Prostate gland (tissue), 2 donors: ENCODE measurements around the gene POC1B. TPM values are rescaled to one million over a fixed set of nuclear protein-coding genes. Genes with fewer than 3 reads are reported as not detected.

Source experiments
- DNase-seq: peaks from one replicate; pipeline ENCODE4 v3.0.0-alpha.2; 2019; ENCODE audit warnings: low spot score
- H3K27ac ChIP-seq, 2 donors: fragments of 200-600 bp; sonication (generic); 2 replicates each; pipeline ENCODE4 v1.5.1; 2017 to 2019
- H3K27me3 ChIP-seq: fragments of 200-600 bp; sonication (generic); replicated peaks from 2 replicates; pipeline ENCODE4 v1.5.1; 2019; ENCODE audit not compliant: insufficient read depth
- H3K36me3 ChIP-seq, 2 donors: fragments of 200-600 bp; sonication (generic); 1 replicate in 1 of 2; 2 replicates in 1 of 2; pipeline versions ENCODE4 v1.5.1 to v1.8.1; 2017 to 2019
- H3K4me1 ChIP-seq: fragments of 200-600 bp; sonication (generic); replicated peaks from 2 replicates; pipeline ENCODE4 v1.5.1; 2019
- H3K4me3 ChIP-seq, 2 donors: fragments of 200-600 bp; sonication (generic); 2 replicates each; pipeline ENCODE4 v1.5.1; 2017 to 2019
- H3K9me3 ChIP-seq: fragments of 200-600 bp; sonication (generic); 2 replicates; pipeline ENCODE4 v1.5.1; 2017
- POLR2A ChIP-seq: fragments of 450-650 bp; IDR thresholded peaks from one replicate; pipeline ENCODE4 v1.6.1; 2016; ENCODE audit warnings: antibody characterized with exemption, mild to moderate bottlenecking
- POLR2AphosphoS5 ChIP-seq: sonication (generic); formaldehyde crosslinking; IDR thresholded peaks from one replicate; pipeline ENCODE4 v1.6.1; 2017; ENCODE audit warnings: antibody characterized with exemption
- WGBS: methylation state at CpG from one replicate; pipeline ENCODE4 v1.1.5; 2018; 5-methylcytosine and 5-hydroxymethylcytosine counted together
- intact Hi-C: fragments of 100-400 bp; cut with DNase I; formaldehyde crosslinking; loops from one replicate; pipeline ENCODE4 v1.14.2; 2022
- total RNA-seq, 2 donors: library from RNA; depleted of rRNA; stranded (reverse); fragments of >200 nt; gene quantifications; one replicate each; pipeline ENCODE4 v1.1.0, GENCODE V29; 2016
- TF ChIP-seq, protein P1 (sequence below), 4 experiments: fragments of 200-600 bp in 2 of 4; fragments of 450-650 bp in 2 of 4; sonication (generic) in 2 of 4; IDR thresholded peaks; 1 replicate in 3 of 4; 2 replicates in 1 of 4; pipeline ENCODE4 v1.5.1; 2016 to 2019; ENCODE audit warnings: antibody characterized with exemption in 4 of 4, mild to moderate bottlenecking in 2 of 4, moderate library complexity in 2 of 4

The POC1B gene
- total RNA-seq, 2 donors from 2014 or later, result 11.1 to 15.8 TPM

DNA sequence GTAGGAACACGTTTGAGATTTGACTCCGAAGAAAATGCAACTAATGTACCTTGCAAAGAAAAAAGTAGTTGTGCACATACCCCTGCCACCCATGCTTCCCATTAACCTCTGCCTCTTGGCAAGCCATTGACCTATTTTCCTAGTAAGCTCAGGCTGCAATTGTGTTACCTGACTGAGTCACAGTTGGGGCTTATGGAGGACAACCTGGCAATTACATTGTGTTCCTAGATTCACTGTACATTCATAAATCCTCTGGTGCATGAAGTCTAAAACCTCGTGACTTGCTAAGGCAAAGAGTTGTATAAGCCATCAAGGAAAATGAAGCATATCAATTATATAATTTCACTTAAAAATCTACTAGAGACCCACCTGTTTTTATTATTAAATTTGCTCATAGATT is 111.5 kb downstream of the POC1B start:
- no peaks in the 10 kb centered on the region for H3K27me3 ChIP-seq
- no peak overlapping the region for H3K4me3 ChIP-seq
- no peaks in the 10 kb centered on the region for H3K36me3 ChIP-seq
- intact Hi-C loops, result no loop called here
- no peak for DNase-seq
- H3K9me3 ChIP-seq, result no peaks in the 10 kb centered on the region
- TF ChIP-seq, protein P1, sequence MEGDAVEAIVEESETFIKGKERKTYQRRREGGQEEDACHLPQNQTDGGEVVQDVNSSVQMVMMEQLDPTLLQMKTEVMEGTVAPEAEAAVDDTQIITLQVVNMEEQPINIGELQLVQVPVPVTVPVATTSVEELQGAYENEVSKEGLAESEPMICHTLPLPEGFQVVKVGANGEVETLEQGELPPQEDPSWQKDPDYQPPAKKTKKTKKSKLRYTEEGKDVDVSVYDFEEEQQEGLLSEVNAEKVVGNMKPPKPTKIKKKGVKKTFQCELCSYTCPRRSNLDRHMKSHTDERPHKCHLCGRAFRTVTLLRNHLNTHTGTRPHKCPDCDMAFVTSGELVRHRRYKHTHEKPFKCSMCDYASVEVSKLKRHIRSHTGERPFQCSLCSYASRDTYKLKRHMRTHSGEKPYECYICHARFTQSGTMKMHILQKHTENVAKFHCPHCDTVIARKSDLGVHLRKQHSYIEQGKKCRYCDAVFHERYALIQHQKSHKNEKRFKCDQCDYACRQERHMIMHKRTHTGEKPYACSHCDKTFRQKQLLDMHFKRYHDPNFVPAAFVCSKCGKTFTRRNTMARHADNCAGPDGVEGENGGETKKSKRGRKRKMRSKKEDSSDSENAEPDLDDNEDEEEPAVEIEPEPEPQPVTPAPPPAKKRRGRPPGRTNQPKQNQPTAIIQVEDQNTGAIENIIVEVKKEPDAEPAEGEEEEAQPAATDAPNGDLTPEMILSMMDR (IDR thresholded peaks at IDR 0.05), result no peak
- TF ChIP-seq POLR2AphosphoS5 (no peak), POLR2A (no peak)
- H3K27ac ChIP-seq, result no peak overlapping the region
- WGBS, result 70% methylated on average over 3 of the region's 3 CpGs
- H3K4me1 ChIP-seq, result peaks cover 2% of the 10 kb centered on the region

DNA sequence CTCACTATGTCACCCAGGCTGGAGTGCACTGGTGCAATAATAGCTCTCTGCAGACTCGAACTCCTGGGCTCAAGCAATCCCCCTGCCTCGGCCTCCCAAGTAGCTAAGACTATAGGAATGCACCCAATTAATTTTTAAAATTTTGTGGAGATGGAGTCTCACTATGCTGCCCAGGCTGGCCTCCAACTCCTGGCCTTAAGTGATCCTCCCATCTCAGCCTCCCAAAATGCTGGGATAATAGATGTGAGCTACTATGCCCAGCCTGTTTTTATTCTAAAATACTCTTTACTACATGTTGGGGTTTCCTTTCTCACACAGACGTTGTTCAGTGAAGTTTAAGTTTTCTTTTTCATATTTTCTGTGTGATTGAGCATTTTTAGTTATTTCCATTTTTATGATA is 112.6 kb downstream of the POC1B start:
- DNase-seq, result no peak
- Histone ChIP-seq H3K9me3 (no peaks in the 10 kb centered on the region), H3K4me3 (no peak overlapping the region), H3K27me3 (no peaks in the 10 kb centered on the region), H3K27ac (no peak overlapping the region), H3K4me1 (peaks cover 2% of the 10 kb centered on the region), H3K36me3 (no peaks in the 10 kb centered on the region)
- intact Hi-C loops, result no loop called here
- WGBS, result 96% methylated on average over 3 of the region's 3 CpGs
- TF ChIP-seq, protein P1 (IDR thresholded peaks at IDR 0.05), result no peak
- no peak for TF ChIP-seq POLR2A

DNA sequence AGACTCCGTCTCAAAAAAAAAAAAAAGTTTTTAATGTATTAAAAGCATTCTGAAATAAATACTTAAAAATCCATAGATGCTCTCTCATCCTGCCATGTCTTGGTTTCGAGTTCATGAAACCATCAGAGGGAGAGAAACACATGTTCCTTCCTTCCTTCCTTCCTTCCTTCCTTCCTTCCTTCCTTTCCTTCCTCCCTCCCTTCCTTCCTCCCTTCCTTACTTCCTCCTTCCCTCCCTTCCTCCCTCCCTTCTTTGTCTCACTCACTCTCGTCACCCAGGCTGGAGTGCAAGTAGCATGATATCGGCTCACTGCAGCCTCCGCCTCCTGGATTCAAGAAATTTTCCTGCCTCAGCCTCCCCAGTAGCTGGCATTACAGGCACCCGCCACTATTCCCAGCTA is 113.2 kb downstream of the POC1B start:
- no peaks in the 10 kb centered on the region for H3K27me3 ChIP-seq
- no peak overlapping the region for H3K4me3 ChIP-seq
- intact Hi-C loops, result no loop called here
- DNase-seq, result no peak
- H3K36me3 ChIP-seq, result no peaks in the 10 kb centered on the region
- WGBS, result 97% methylated on average over 6 of the region's 6 CpGs
- H3K4me1 ChIP-seq, result peaks cover under 1% of the 10 kb centered on the region
- no peak overlapping the region for H3K27ac ChIP-seq
- H3K9me3 ChIP-seq, result no peaks in the 10 kb centered on the region
- TF ChIP-seq, protein P1 (IDR thresholded peaks at IDR 0.05), result no peak
- TF ChIP-seq POLR2A, result no peak
- no peak for TF ChIP-seq POLR2AphosphoS5

DNA sequence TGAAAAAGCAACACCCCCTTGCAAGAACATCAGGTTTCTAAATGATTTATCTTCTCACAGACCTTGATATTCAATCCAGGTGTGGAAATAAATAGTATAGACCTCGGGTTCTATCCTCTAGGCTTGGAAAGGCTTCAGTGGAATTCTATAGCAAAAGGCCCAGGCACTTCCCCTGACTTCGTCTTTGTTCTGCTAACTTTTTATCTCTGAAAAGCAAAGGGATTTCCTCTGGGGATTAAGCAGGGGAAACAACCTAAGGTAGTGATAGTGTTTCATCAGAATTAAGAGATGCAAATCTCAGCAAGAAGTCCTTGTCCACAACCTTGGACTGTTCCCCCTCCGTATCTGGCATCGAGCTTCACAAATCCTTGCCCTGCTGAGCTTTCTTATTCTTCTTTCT is 114.0 kb downstream of the POC1B start:
- no peak for DNase-seq
- no peaks in the 10 kb centered on the region for H3K36me3 ChIP-seq
- H3K4me1 ChIP-seq, result no peaks in the 10 kb centered on the region
- intact Hi-C loops, result no loop called here
- H3K4me3 ChIP-seq, result no peak overlapping the region
- TF ChIP-seq POLR2A (no peak), POLR2AphosphoS5 (no peak)
- TF ChIP-seq, protein P1 (IDR thresholded peaks at IDR 0.05), result no peak
- WGBS, result 56% methylated on average over 4 of the region's 4 CpGs
- no peaks in the 10 kb centered on the region for H3K9me3 ChIP-seq
- no peak overlapping the region for H3K27ac ChIP-seq
- no peaks in the 10 kb centered on the region for H3K27me3 ChIP-seq

DNA sequence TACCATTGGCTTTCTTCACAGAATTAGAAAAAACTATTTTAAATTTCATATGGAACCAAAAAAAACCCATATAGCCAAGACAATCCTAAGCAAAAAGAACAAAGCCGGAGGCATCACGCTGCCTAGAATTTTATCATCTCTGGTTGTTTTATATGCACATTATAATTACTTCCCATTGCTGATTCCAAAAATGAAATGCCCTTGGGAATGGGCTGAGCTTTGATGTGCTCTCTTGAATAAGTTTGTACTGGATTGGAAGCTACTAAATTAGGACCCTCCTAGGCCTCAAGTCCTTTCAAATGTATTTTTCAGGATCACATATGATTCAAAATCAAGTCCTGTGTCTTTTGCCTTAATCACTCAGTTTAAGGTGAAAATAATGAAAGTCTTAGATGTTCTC is 114.6 kb downstream of the POC1B start:
- no peak overlapping the region for H3K4me3 ChIP-seq
- no peaks in the 10 kb centered on the region for H3K9me3 ChIP-seq
- H3K4me1 ChIP-seq, result no peaks in the 10 kb centered on the region
- DNase-seq, result no peak
- no peaks in the 10 kb centered on the region for H3K36me3 ChIP-seq
- 80% methylated on average over 2 of the region's 2 CpGs for WGBS
- H3K27ac ChIP-seq, result no peak overlapping the region
- H3K27me3 ChIP-seq, result no peaks in the 10 kb centered on the region
- intact Hi-C loops, result no loop called here
- TF ChIP-seq POLR2AphosphoS5, result no peak
- TF ChIP-seq POLR2A, result no peak
- TF ChIP-seq, protein P1 (IDR thresholded peaks at IDR 0.05), result no peak
